HepG2 (cell line): ENCODE measurements around the gene MMP7. TPM values are rescaled to one million over a fixed set of nuclear protein-coding genes. Genes with fewer than 3 reads are reported as not detected.

Source experiments
- ATAC-seq: fragments of 200-7000 bp; cut with Tn5 transposase; 3 replicates; pipeline ENCODE4 v1.9.1; 2020; ENCODE audit warnings: mild to moderate bottlenecking, moderate library complexity
- BruUV-seq: library from RNA; stranded (reverse); fragments of 400-500 nt; replicated peaks from 2 replicates; lab custom pipeline; 2021; lab: Mats Ljungman, UMichigan
- CTCF ChIA-PET: fragments of 300-600 bp; formaldehyde crosslinking; extraction: SDS; loops from one replicate; lab custom pipeline; 2021; ENCODE audit warnings: low total read pairs, inconsistent platforms, low intra/inter-chr PET ratio; lab: Yijun Ruan, JAX
- POLR2A ChIA-PET: fragments of 350-600 bp; sonication (Branson Sonifier 250); formaldehyde crosslinking; loops from one replicate; lab custom pipeline; 2020; ENCODE audit warnings: antibody characterized with exemption, inconsistent platforms; lab: Yijun Ruan, JAX
- DNase-seq: peaks from one replicate; pipeline ENCODE4 v3.0.0-alpha.2; 2015; ENCODE audit warnings: low spot score
- FAIRE-seq: peaks from 3 replicates; lab custom pipeline; 2011; peaks lifted over from hg19 to GRCh38; lab: Jason Lieb, UNC
- H2AFZ ChIP-seq: one replicate; pipeline ENCODE4 v1.6.1; 2011; ENCODE audit warnings: low read length, inconsistent platforms
- H3K27ac ChIP-seq: fragments of 300-600 bp; 3 replicates; pipeline ENCODE4 v1.8.0; 2011; ENCODE audit warnings: mixed run types, mild to moderate bottlenecking, mixed read lengths, low read length, inconsistent platforms; ENCODE audit not compliant: insufficient read depth; ENCODE audit errors: extremely low read length
- H3K27me3 ChIP-seq, 2 experiments: fragments of 200-600 bp in 1 of 2; 2 replicates in 1 of 2; 3 replicates in 1 of 2; pipeline versions ENCODE4 v1.6.0 to v1.8.0; 2011; ENCODE audit warnings: low read length in 2 of 2, mild to moderate bottlenecking in 2 of 2, moderate library complexity in 2 of 2, inconsistent platforms in 1 of 2; ENCODE audit not compliant: insufficient read depth in 2 of 2, control insufficient read depth in 1 of 2
- H3K36me3 ChIP-seq, 2 experiments: fragments of 200-600 bp in 1 of 2; replicated peaks in 1 of 2; 2 replicates in 1 of 2; 3 replicates in 1 of 2; pipeline versions ENCODE4 v1.5.1 to v1.8.0; 2011; ENCODE audit warnings: low read length in 2 of 2, inconsistent platforms in 1 of 2; ENCODE audit not compliant: insufficient read depth in 2 of 2, control insufficient read depth in 1 of 2
- H3K4me1 ChIP-seq: 2 replicates; pipeline ENCODE4 v1.5.1; 2012; ENCODE audit warnings: low read length, inconsistent platforms; ENCODE audit not compliant: insufficient read depth
- H3K4me2 ChIP-seq: 2 replicates; pipeline ENCODE4 v1.6.0; 2011; ENCODE audit warnings: low read depth, low read length, inconsistent platforms
- H3K4me3 ChIP-seq, 3 experiments: fragments of 200-600 bp in 1 of 3; sonication (generic), shearing (Covaris generic) in 1 of 3; replicated peaks in 1 of 3; 2 replicates each; pipeline ENCODE4 v1.5.1; 2011 to 2016; ENCODE audit warnings: low read length in 3 of 3, inconsistent platforms in 2 of 3, low read depth in 2 of 3, mild to moderate bottlenecking in 2 of 3, control low read depth in 1 of 3, mixed read lengths in 1 of 3; ENCODE audit not compliant: insufficient read depth in 1 of 3
- H3K79me2 ChIP-seq: one replicate; pipeline ENCODE4 v1.6.1; 2011; ENCODE audit warnings: low read length, inconsistent platforms; ENCODE audit not compliant: insufficient read depth
- H3K9ac ChIP-seq: 2 replicates; pipeline ENCODE4 v1.6.0; 2011; ENCODE audit warnings: mild to moderate bottlenecking, low read depth, low read length, inconsistent platforms; ENCODE audit not compliant: insufficient read depth
- H3K9me3 ChIP-seq: 2 replicates; pipeline ENCODE4 v1.5.1; 2012; ENCODE audit warnings: mild to moderate bottlenecking, low read length
- H4K20me1 ChIP-seq: 2 replicates; pipeline ENCODE4 v1.6.0; 2011; ENCODE audit warnings: inconsistent platforms, mild to moderate bottlenecking, low read length, moderate library complexity; ENCODE audit not compliant: insufficient read depth
- GLI4 ChIP-seq: sonication (generic); formaldehyde crosslinking; IDR thresholded peaks from 2 replicates; pipeline ENCODE4 v1.5.1; 2020; ENCODE audit warnings: missing genetic modification reagents, mild to moderate bottlenecking, moderate library complexity, borderline replicate concordance
- MEF2D ChIP-seq: sonication (generic); formaldehyde crosslinking; IDR thresholded peaks from 2 replicates; pipeline ENCODE4 v1.5.1; 2020; ENCODE audit warnings: mild to moderate bottlenecking, missing genetic modification reagents
- MIER3 ChIP-seq: IDR thresholded peaks from 2 replicates; pipeline ENCODE4 v1.6.1; 2016; ENCODE audit warnings: missing compliant biosample characterization, borderline replicate concordance
- MLLT10 ChIP-seq: sonication (generic); formaldehyde crosslinking; IDR thresholded peaks from 2 replicates; pipeline ENCODE4 v1.4.0; 2020; ENCODE audit warnings: missing genetic modification reagents
- MYC ChIP-seq: sonication (generic); formaldehyde crosslinking; IDR thresholded peaks from 2 replicates; pipeline ENCODE4 v1.9.0; 2021; ENCODE audit warnings: missing genetic modification reagents, borderline replicate concordance
- ZNF451 ChIP-seq: sonication (generic); formaldehyde crosslinking; IDR thresholded peaks from 2 replicates; pipeline ENCODE4 v1.5.0; 2020; ENCODE audit warnings: mild to moderate bottlenecking, missing genetic modification reagents
- ZNF790 ChIP-seq: sonication (generic); formaldehyde crosslinking; IDR thresholded peaks from 2 replicates; pipeline ENCODE4 v1.8.0; 2022; ENCODE audit warnings: missing genetic modification reagents, mild to moderate bottlenecking, borderline replicate concordance
- WGBS: methylation state at CpG from one replicate; pipeline ENCODE4 v1.1.6; 2017; ENCODE audit warnings: low lambda C conversion rate; 5-methylcytosine and 5-hydroxymethylcytosine counted together
- in situ Hi-C: cut with HindIII; loops from 2 replicates; pipeline ENCODE4 v1.10.0; 2017; ENCODE audit warnings: low pct_unique_long_range_greater_than_20kb; ENCODE audit not compliant: extremely low pct_ligation_motif_present
- intact Hi-C: fragments of 100-400 bp; cut with micrococcal nuclease; formaldehyde crosslinking; loops from one replicate; pipeline ENCODE4 v1.10.0; 2022; ENCODE audit not compliant: unreplicated experiment
- polyA plus RNA-seq, 8 experiments: library from polyadenylated mRNA; depleted of rRNA in 3 of 8; stranded (reverse) in 7 of 8; unstranded in 1 of 8; fragments of >200 nt; fragmentation: Illumina TruSeq in 4 of 8; extraction: Trizol in 4 of 8; gene quantifications; 2 replicates each; pipeline versions ENCODE4 v1.2.1 to v1.2.3, GENCODE V29; 2011 to 2016; ENCODE audit warnings: low read depth in 4 of 8, missing spikeins in 1 of 8, mixed read lengths in 1 of 8; ENCODE audit not compliant: insufficient read depth in 1 of 8
- total RNA-seq, 5 experiments: library from RNA; depleted of rRNA; stranded (reverse); fragments of >200 nt; fragmentation: Illumina TruSeq; extraction: Trizol; gene quantifications; 2 replicates each; pipeline ENCODE4 v1.2.3, GENCODE V29; 2016; ENCODE audit warnings: low read depth in 1 of 5

The MMP7 gene
- total and polyA plus RNA-seq, 2 of the 13 experiments (the other 11 are each of a cell fraction or from before 2014, with no cell fraction given): 0.17 TPM; not detected in 1

- no peak for TF ChIP-seq ZNF790 (CRISPR knock-in tag)
- TF ChIP-seq ZNF451 (CRISPR knock-in tag): 0 out of 2 replicates have a peak, but pooled peaks have one; percentile 2
- WGBS: 83% methylated on average over 3 of the region's 3 CpGs
- no peak overlapping the region for H3K27ac ChIP-seq
- no peaks in the 10 kb centered on the region for H3K79me2 ChIP-seq
- no peak for DNase-seq
- in situ Hi-C loops: no loop called here
- H3K4me2 ChIP-seq: no peak overlapping the region
- H3K4me1 ChIP-seq: peaks cover 96% of the 10 kb centered on the region
- no peak overlapping the region for H3K9ac ChIP-seq
- intact Hi-C loops: no loop called here
- no peaks in the 10 kb centered on the region for H3K27me3 ChIP-seq
- H3K9me3 ChIP-seq: no peaks in the 10 kb centered on the region
- BruUV-seq: no TSS peak
- no peak for FAIRE-seq
- H3K4me3 ChIP-seq: no peak overlapping the region
- ChIA-PET POLR2A (interaction anchor here (1.1 kb wide), 1 partner anchor 36 kb away, joined by 3 read pairs; no protein-coding TSS in a partner anchor), CTCF (no interaction called here)
- no peak for ATAC-seq
- H2AFZ ChIP-seq: no peak overlapping the region
- H3K36me3 ChIP-seq: no peaks in the 10 kb centered on the region
- H4K20me1 ChIP-seq: no peaks in the 10 kb centered on the region
Observed at GRCh38 chr11:102488208-102488607, 42.3 kb downstream of the MMP7 start.

- CTCF ChIA-PET: no interaction called here
- Histone ChIP-seq H4K20me1 (no peaks in the 10 kb centered on the region), H3K4me1 (peaks cover 93% of the 10 kb centered on the region), H3K27me3 (no peaks in the 10 kb centered on the region), H3K79me2 (no peaks in the 10 kb centered on the region), H3K4me2 (peak overlapping the region; percentile 30; the same call in 1 of the 2 replicates), H3K9ac (no peak overlapping the region), H2AFZ (peak overlapping the region; percentile 72), H3K36me3 (no peaks in the 10 kb centered on the region), H3K4me3 (no peak overlapping the region), H3K9me3 (no peaks in the 10 kb centered on the region), H3K27ac (peak overlapping the region; percentile 13)
- POLR2A ChIA-PET: no interaction called here
- in situ Hi-C loops: no loop called here
- TF ChIP-seq MLLT10 (CRISPR knock-in tag): no peak
- no peak for TF ChIP-seq MYC
- TF ChIP-seq GLI4 (CRISPR knock-in tag): 0 out of 2 replicates have a peak, but pooled peaks have one; percentile 36
- no peak for TF ChIP-seq MEF2D (CRISPR knock-in tag)
- TF ChIP-seq MIER3 (CRISPR knock-in tag): no peak
- ATAC-seq: no peak
- intact Hi-C loops: no loop called here
- no peak for DNase-seq
- BruUV-seq: no TSS peak
- FAIRE-seq: no peak
- WGBS: 50% methylated on average over 1 of the region's 1 CpG
Observed at GRCh38 chr11:102487214-102487613, 43.3 kb downstream of the MMP7 start.
